PFSK-1 (cell line): Measurements from ENCODE around the gene ATP8A1.

ENCODE experiments used
- FOXP2 ChIP-seq: optimal IDR thresholded peaks from 2 replicates; pipeline ENCODE3; 2011; ENCODE audit warnings: borderline replicate concordance, control low read depth, inconsistent platforms; ENCODE audit not compliant: insufficient read depth; ENCODE audit errors: extremely low read length, extremely low read depth
- POLR2AphosphoS5 ChIP-seq: IDR thresholded peaks from 2 replicates; pipeline ENCODE4 v1.6.1; 2012; ENCODE audit warnings: low read depth, mild to moderate bottlenecking, control low read depth, low read length, moderate library complexity
- REST ChIP-seq, 2 experiments: IDR thresholded peaks; 2 replicates each; pipeline versions ENCODE4 v1.6.1 to v1.8.0; 2011 to 2012; ENCODE audit warnings: low read depth in 2 of 2, low read length in 2 of 2, control low read depth in 1 of 2, inconsistent platforms in 1 of 2, mild to moderate bottlenecking in 1 of 2, moderate library complexity in 1 of 2; ENCODE audit not compliant: insufficient read depth in 1 of 2
- SIN3A ChIP-seq: IDR thresholded peaks from 2 replicates; pipeline ENCODE4 v1.6.1; 2012; ENCODE audit warnings: mild to moderate bottlenecking, low read length, moderate library complexity, borderline replicate concordance; ENCODE audit not compliant: insufficient read depth
- TAF1 ChIP-seq: IDR thresholded peaks from 2 replicates; pipeline ENCODE4 v1.6.1; 2012; ENCODE audit warnings: low read length, control low read depth, borderline replicate concordance; ENCODE audit not compliant: insufficient read depth

- TF ChIP-seq REST (IDR thresholded peaks at IDR 0.05; ENCODE audit: insufficient read depth in 1 of 2, low read depth in 2 of 2, low read length in 2 of 2) (no peak), POLR2AphosphoS5 (no peak), TAF1 (no peak), SIN3A (no peak), FOXP2 (no peak)
Observed at GRCh38 chr4:42385516-42385915, 271.4 kb downstream of the ATP8A1 start.
